ENCODE measurements around the gene EIF4H. TPM values are rescaled to one million over a fixed set of nuclear protein-coding genes. Genes with fewer than 3 reads are reported as not detected.

The EIF4H gene
- 100 to 1,000 TPM; 175 to 203 TPM for total RNA-seq

- no peak for TF ChIP-seq CTCF (IDR thresholded peaks at IDR 0.05)
- peaks cover 0 to 48% of the 10 kb centered on the region in 2 donors for H3K4me1 ChIP-seq
- DNase-seq (ENCODE audit: low spot score) = peak; percentile 96
Observed at GRCh38 chr7:74173866-74174605, at the start of gene EIF4H. EIF4H (plus strand) TSS chr7:74174356; CDS start chr7:74174384, 28 bp downstream.

GRCh38 chr7:74126220-74126880, 47.8 kb upstream of the EIF4H start:
- H3K27me3 ChIP-seq = no peaks in the 10 kb centered on the region
- no peak overlapping the region for H3K4me3 ChIP-seq
- no peak overlapping the region for H3K27ac ChIP-seq
- no peaks in the 10 kb centered on the region for H3K9me3 ChIP-seq
- H3K36me3 ChIP-seq = peaks cover 4% of the 10 kb centered on the region
- TF ChIP-seq CTCF (IDR thresholded peaks at IDR 0.05) = no peak
- no peak for DNase-seq (ENCODE audit: low spot score)
- H3K4me1 ChIP-seq = no peaks in the 10 kb centered on the region

More at GRCh38 chr7:74173866-74174605, at the start of gene EIF4H:
- Histone ChIP-seq H3K27me3 (no peaks in the 10 kb centered on the region), H3K4me3 (peak within 1 kb of the TSS; percentile 78 to 90), H3K27ac (peak within 1 kb of the TSS; percentile 88 to 92), H3K9me3 (no peaks in the 10 kb centered on the region), H3K36me3 (no peaks in the 10 kb centered on the region)

- TF ChIP-seq CTCF (IDR thresholded peaks at IDR 0.05) = no peak
- Histone ChIP-seq H3K9me3 (no peaks in the 10 kb centered on the region), H3K4me1 (no peaks in the 10 kb centered on the region), H3K36me3 (no peaks in the 10 kb centered on the region), H3K4me3 (no peak overlapping the region), H3K27ac (no peak overlapping the region), H3K27me3 (no peaks in the 10 kb centered on the region)
- DNase-seq (ENCODE audit: low spot score) = no peak
Observed at GRCh38 chr7:74129887-74130286, 44.3 kb upstream of the EIF4H start.

- TF ChIP-seq CTCF (IDR thresholded peaks at IDR 0.05) = no peak
- DNase-seq (ENCODE audit: low spot score) = no peak
Observed at GRCh38 chr7:74130518-74130917, 43.6 kb upstream of the EIF4H start.

GRCh38 chr7:74134117-74134620, 40.0 kb upstream of the EIF4H start:
- no peak for TF ChIP-seq CTCF (IDR thresholded peaks at IDR 0.05)
- Histone ChIP-seq H3K27me3 (no peaks in the 10 kb centered on the region), H3K36me3 (no peaks in the 10 kb centered on the region), H3K9me3 (no peaks in the 10 kb centered on the region), H3K4me3 (no peak overlapping the region), H3K27ac (no peak overlapping the region), H3K4me1 (no peaks in the 10 kb centered on the region)
- DNase-seq (ENCODE audit: low spot score) = no peak

More at GRCh38 chr7:74130518-74130917, 43.6 kb upstream of the EIF4H start:
- no peaks in the 10 kb centered on the region for H3K36me3 ChIP-seq
- no peak overlapping the region for H3K4me3 ChIP-seq
- no peaks in the 10 kb centered on the region for H3K27me3 ChIP-seq
- no peaks in the 10 kb centered on the region for H3K4me1 ChIP-seq
- H3K27ac ChIP-seq = no peak overlapping the region
- no peaks in the 10 kb centered on the region for H3K9me3 ChIP-seq
